HepG2 (cell line): ENCODE measurements around the gene ADGRB3.

Experiments
- ZNF33A ChIP-seq: sonication (generic); formaldehyde crosslinking; IDR thresholded peaks from 2 replicates; pipeline ENCODE4 v1.5.1; 2020; ENCODE audit warnings: missing genetic modification reagents, mild to moderate bottlenecking, moderate library complexity, borderline replicate concordance
- TF ChIP-seq, protein P1 (sequence below): sonication (generic); formaldehyde crosslinking; IDR thresholded peaks from 2 replicates; pipeline ENCODE4 v1.5.0; 2020; ENCODE audit warnings: mild to moderate bottlenecking, missing genetic modification reagents, moderate library complexity
- TF ChIP-seq, protein P2 (sequence below): sonication (generic); formaldehyde crosslinking; IDR thresholded peaks from 2 replicates; pipeline ENCODE4 v1.5.1; 2020; ENCODE audit warnings: missing genetic modification reagents, mild to moderate bottlenecking, borderline replicate concordance
- TF ChIP-seq, protein P3 (sequence below): sonication (generic); formaldehyde crosslinking; IDR thresholded peaks from 2 replicates; pipeline ENCODE4 v1.4.0; 2020; ENCODE audit warnings: missing genetic modification reagents

DNA sequence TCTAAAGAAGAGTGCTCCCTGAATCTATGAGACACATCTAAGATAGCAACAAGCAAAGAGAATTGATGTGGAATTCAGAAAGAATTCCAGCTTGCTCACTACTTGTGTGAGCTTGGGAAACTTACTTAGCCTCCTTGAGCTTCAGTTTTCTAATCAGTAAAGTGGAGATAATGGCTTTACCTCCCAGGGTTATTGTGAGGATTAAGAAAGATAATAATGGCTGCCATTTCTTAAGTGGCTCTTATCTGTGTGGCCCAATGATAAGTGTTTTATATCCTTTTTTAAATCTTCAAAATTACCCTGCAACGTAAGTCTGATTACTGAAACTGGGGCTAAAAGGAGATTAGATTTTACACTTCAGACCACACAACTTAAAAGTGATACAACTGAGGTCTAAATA is 743.2 kb downstream of the ADGRB3 start:
- TF ChIP-seq, protein P1, sequence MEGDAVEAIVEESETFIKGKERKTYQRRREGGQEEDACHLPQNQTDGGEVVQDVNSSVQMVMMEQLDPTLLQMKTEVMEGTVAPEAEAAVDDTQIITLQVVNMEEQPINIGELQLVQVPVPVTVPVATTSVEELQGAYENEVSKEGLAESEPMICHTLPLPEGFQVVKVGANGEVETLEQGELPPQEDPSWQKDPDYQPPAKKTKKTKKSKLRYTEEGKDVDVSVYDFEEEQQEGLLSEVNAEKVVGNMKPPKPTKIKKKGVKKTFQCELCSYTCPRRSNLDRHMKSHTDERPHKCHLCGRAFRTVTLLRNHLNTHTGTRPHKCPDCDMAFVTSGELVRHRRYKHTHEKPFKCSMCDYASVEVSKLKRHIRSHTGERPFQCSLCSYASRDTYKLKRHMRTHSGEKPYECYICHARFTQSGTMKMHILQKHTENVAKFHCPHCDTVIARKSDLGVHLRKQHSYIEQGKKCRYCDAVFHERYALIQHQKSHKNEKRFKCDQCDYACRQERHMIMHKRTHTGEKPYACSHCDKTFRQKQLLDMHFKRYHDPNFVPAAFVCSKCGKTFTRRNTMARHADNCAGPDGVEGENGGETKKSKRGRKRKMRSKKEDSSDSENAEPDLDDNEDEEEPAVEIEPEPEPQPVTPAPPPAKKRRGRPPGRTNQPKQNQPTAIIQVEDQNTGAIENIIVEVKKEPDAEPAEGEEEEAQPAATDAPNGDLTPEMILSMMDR (CRISPR knock-in tag): no peak
- no peak for TF ChIP-seq ZNF33A
- TF ChIP-seq, protein P2, sequence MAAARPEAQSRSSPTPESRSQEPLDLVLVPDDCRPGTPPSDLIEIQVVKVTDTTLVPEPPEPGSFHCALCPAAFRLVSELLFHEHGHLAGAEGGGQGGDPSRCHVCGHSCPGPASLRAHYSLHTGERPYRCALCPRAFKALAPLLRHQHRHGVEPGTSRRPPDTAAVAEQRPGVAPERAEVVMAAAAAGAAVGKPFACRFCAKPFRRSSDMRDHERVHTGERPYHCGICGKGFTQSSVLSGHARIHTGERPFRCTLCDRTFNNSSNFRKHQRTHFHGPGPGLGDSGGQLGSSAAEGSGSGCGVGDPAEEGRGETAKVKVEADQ: no peak
- TF ChIP-seq, protein P3, sequence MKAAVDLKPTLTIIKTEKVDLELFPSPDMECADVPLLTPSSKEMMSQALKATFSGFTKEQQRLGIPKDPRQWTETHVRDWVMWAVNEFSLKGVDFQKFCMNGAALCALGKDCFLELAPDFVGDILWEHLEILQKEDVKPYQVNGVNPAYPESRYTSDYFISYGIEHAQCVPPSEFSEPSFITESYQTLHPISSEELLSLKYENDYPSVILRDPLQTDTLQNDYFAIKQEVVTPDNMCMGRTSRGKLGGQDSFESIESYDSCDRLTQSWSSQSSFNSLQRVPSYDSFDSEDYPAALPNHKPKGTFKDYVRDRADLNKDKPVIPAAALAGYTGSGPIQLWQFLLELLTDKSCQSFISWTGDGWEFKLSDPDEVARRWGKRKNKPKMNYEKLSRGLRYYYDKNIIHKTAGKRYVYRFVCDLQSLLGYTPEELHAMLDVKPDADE (CRISPR knock-in tag): no peak
